WTC11 (cell line): ENCODE measurements around the gene HBG1. TPM values are rescaled to one million over a fixed set of nuclear protein-coding genes. Genes with fewer than 3 reads are reported as not detected.

Source experiments
- ATAC-seq: fragments of 200-7000 bp; cut with Tn5 transposase; 2 replicates; pipeline ENCODE4 v1.10.0; 2021; ENCODE audit warnings: mild to moderate bottlenecking, moderate library complexity
- CTCF ChIA-PET: fragments of 300-600 bp; sonication (Branson Sonifier 250); formaldehyde crosslinking; loops from one replicate; lab custom pipeline; 2021; ENCODE audit warnings: antibody characterized with exemption; lab: Charles Lee
- POLR2A ChIA-PET: fragments of 350-600 bp; sonication (Branson Sonifier 250); formaldehyde crosslinking; loops from one replicate; lab custom pipeline; 2021; ENCODE audit warnings: antibody characterized with exemption; lab: Charles Lee
- DNase-seq: peaks from one replicate; pipeline ENCODE4 v3.0.0; 2021; ENCODE audit warnings: low spot score
- H3K27ac Mint-ChIP-seq: 2 replicates; pipeline ENCODE4 v1.8.0; 2021; ENCODE audit warnings: mixed read lengths
- H3K27me3 Mint-ChIP-seq: 2 replicates; pipeline ENCODE4 v1.8.0; 2021; ENCODE audit warnings: low read depth, mild to moderate bottlenecking, moderate library complexity, mixed read lengths
- H3K36me3 Mint-ChIP-seq: 2 replicates; pipeline ENCODE4 v1.8.0; 2021; ENCODE audit warnings: mixed read lengths
- H3K4me1 Mint-ChIP-seq: 2 replicates; pipeline ENCODE4 v1.8.0; 2022; ENCODE audit warnings: mixed read lengths
- H3K4me3 Mint-ChIP-seq: 2 replicates; pipeline ENCODE4 v1.8.0; 2021; ENCODE audit warnings: mild to moderate bottlenecking, moderate library complexity, mixed read lengths
- H3K9me3 Mint-ChIP-seq: 2 replicates; pipeline ENCODE4 v1.8.0; 2021; ENCODE audit warnings: mixed read lengths
- AFF4 ChIP-seq: sonication (generic); formaldehyde crosslinking; IDR thresholded peaks from 2 replicates; pipeline ENCODE4 v1.8.1; 2023; ENCODE audit warnings: mild to moderate bottlenecking, missing genetic modification reagents, borderline replicate concordance
- EMX1 ChIP-seq: fragments of 250-450 bp; sonication (Bioruptor Pico); IDR thresholded peaks from 2 replicates; pipeline ENCODE4 v1.8.0; 2021; ENCODE audit warnings: mild to moderate bottlenecking
- ETV6 ChIP-seq: sonication (generic); formaldehyde crosslinking; IDR thresholded peaks from 2 replicates; pipeline ENCODE4 v1.8.1; 2022; ENCODE audit warnings: mild to moderate bottlenecking, missing genetic modification reagents
- IRF1 ChIP-seq: sonication (generic); formaldehyde crosslinking; IDR thresholded peaks from 2 replicates; pipeline ENCODE4 v1.8.0; 2023; ENCODE audit warnings: missing genetic modification reagents
- IRF2 ChIP-seq: sonication (generic); formaldehyde crosslinking; IDR thresholded peaks from 2 replicates; pipeline ENCODE4 v1.8.0; 2022; ENCODE audit warnings: low read depth, missing genetic modification reagents, borderline replicate concordance
- JUN ChIP-seq: sonication (generic); formaldehyde crosslinking; IDR thresholded peaks from 2 replicates; pipeline ENCODE4 v1.8.0; 2023; ENCODE audit warnings: mild to moderate bottlenecking, missing genetic modification reagents
- NFATC4 ChIP-seq: fragments of 250-450 bp; sonication (Bioruptor Pico); IDR thresholded peaks from 2 replicates; pipeline ENCODE4 v1.9.0; 2021; ENCODE audit warnings: mild to moderate bottlenecking
- NR3C1 ChIP-seq: sonication (generic); formaldehyde crosslinking; conservative IDR thresholded peaks from 2 replicates; pipeline ENCODE4 v1.8.1; 2023; ENCODE audit warnings: low read depth, mild to moderate bottlenecking, missing genetic modification reagents
- RELA ChIP-seq: sonication (generic); formaldehyde crosslinking; IDR thresholded peaks from 2 replicates; pipeline ENCODE4 v1.8.1; 2022; ENCODE audit warnings: missing genetic modification reagents, mild to moderate bottlenecking, borderline replicate concordance
- SOX15 ChIP-seq: fragments of 250-450 bp; sonication (Bioruptor Pico); IDR thresholded peaks from 2 replicates; pipeline ENCODE4 v1.9.0; 2021; ENCODE audit warnings: mild to moderate bottlenecking
- TEAD1 ChIP-seq: sonication (generic); formaldehyde crosslinking; IDR thresholded peaks from 2 replicates; pipeline ENCODE4 v1.8.0; 2022; ENCODE audit warnings: mild to moderate bottlenecking, missing genetic modification reagents
- ZBTB43 ChIP-seq: sonication (generic); formaldehyde crosslinking; IDR thresholded peaks from 2 replicates; pipeline ENCODE4 v1.8.1; 2023; ENCODE audit warnings: mild to moderate bottlenecking, missing genetic modification reagents
- ZNF281 ChIP-seq: sonication (generic); formaldehyde crosslinking; IDR thresholded peaks from 2 replicates; pipeline ENCODE4 v1.8.0; 2023; ENCODE audit warnings: mild to moderate bottlenecking, missing genetic modification reagents
- ZSCAN18 ChIP-seq: fragments of 250-450 bp; sonication (Bioruptor Pico); IDR thresholded peaks from 2 replicates; pipeline ENCODE4 v2.1.2; 2022; ENCODE audit warnings: mild to moderate bottlenecking, moderate library complexity
- total RNA-seq: library from RNA; stranded (reverse); gene quantifications from 3 replicates; pipeline ENCODE4 v1.2.3, GENCODE V29; 2021
- TF ChIP-seq, protein P1 (sequence below): fragments of 250-450 bp; sonication (Bioruptor Pico); IDR thresholded peaks from 2 replicates; pipeline ENCODE4 v1.9.0; 2021; ENCODE audit warnings: mild to moderate bottlenecking
- TF ChIP-seq, protein P2 (sequence below): sonication (generic); formaldehyde crosslinking; IDR thresholded peaks from 2 replicates; pipeline ENCODE4 v1.8.0; 2022; ENCODE audit warnings: mild to moderate bottlenecking, missing genetic modification reagents
- TF ChIP-seq, protein P3 (sequence below): sonication (generic); formaldehyde crosslinking; IDR thresholded peaks from 2 replicates; pipeline ENCODE4 v1.8.1; 2022; ENCODE audit warnings: low read depth, mild to moderate bottlenecking, moderate library complexity, missing genetic modification reagents, borderline replicate concordance

HBG1 gene
- total RNA-seq, 1 experiment from 2014 or later: 3.4 TPM

DNA sequence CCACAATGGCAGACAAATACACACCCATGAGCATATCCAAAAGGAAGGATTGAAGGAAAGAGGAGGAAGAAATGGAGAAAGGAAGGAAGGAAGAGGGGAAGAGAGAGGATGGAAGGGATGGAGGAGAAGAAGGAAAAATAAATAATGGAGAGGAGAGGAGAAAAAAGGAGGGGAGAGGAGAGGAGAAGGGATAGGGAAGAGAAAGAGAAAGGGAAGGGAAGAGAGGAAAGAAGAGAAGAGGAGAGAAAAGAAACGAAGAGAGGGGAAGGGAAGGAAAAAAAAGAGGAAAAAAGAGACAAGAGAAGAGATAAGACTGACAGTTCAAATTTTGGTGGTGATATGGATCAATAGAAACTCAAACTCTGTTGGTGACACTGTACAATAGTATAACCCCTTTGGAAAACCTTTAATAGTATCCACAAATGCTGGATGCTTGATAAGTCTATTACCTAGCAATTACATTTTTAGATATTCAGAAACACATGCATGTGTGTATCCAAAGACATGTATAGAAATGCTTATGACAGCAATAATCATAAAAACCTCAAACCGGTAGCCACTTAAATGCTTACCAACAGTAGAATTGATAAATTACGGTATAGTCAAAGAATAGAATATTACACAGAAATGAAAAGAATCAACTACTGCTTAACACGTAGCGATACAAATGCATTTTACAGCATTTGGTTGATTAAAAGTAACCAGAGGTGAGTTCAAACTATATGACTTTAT is 14.1 kb downstream of the HBG1 start:
- TF ChIP-seq TEAD1 (no peak), JUN (no peak), ZNF281 (CRISPR knock-in tag) (no peak), EMX1 (CRISPR knock-in tag) (no peak), AFF4 (no peak), ZBTB43 (CRISPR knock-in tag) (no peak), ZSCAN18 (CRISPR knock-in tag) (no peak), NR3C1 (no peak)
- TF ChIP-seq, protein P1, sequence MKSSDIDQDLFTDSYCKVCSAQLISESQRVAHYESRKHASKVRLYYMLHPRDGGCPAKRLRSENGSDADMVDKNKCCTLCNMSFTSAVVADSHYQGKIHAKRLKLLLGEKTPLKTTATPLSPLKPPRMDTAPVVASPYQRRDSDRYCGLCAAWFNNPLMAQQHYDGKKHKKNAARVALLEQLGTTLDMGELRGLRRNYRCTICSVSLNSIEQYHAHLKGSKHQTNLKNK (CRISPR knock-in tag): no peak
- TF ChIP-seq, protein P2, sequence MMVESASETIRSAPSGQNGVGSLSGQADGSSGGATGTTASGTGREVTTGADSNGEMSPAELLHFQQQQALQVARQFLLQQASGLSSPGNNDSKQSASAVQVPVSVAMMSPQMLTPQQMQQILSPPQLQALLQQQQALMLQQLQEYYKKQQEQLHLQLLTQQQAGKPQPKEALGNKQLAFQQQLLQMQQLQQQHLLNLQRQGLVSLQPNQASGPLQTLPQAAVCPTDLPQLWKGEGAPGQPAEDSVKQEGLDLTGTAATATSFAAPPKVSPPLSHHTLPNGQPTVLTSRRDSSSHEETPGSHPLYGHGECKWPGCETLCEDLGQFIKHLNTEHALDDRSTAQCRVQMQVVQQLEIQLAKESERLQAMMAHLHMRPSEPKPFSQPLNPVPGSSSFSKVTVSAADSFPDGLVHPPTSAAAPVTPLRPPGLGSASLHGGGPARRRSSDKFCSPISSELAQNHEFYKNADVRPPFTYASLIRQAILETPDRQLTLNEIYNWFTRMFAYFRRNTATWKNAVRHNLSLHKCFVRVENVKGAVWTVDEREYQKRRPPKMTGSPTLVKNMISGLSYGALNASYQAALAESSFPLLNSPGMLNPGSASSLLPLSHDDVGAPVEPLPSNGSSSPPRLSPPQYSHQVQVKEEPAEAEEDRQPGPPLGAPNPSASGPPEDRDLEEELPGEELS (CRISPR knock-in tag): no peak
- TF ChIP-seq, all 79 proteins: peak for 0
- POLR2A ChIA-PET: no interaction called here
- Mint-ChIP-seq H3K9me3 (no peaks in the 10 kb centered on the region), H3K36me3 (no peaks in the 10 kb centered on the region), H3K27ac (no peak overlapping the region), H3K27me3 (no peaks in the 10 kb centered on the region; the same call in 1 of the 2 replicates), H3K4me3 (no peak overlapping the region), H3K4me1 (no peaks in the 10 kb centered on the region)
- ATAC-seq: no peak
- CTCF ChIA-PET: no interaction called here
- DNase-seq: no peak

DNA sequence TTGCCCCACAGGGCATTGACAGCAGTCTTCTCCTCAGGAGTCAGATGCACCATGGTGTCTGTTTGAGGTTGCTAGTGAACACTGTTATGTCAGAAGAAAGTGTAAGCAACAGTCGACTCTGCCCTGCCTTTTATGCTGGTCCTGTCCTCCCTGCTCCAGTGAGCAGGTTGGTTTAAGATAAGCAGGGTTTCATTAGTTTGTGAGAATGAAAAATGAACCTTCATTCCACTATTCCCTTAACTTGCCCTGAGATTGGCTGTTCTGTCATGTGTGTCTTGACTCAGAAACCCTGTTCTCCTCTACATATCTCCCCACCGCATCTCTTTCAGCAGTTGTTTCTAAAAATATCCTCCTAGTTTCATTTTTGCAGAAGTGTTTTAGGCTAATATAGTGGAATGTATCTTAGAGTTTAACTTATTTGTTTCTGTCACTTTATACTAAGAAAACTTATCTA is 15.2 kb downstream of the HBG1 start, which contains the start of gene HBD:
TSS of gene HBD (minus strand) at position 103 of the 454 bp plus-strand sequence. CDS start at position 53, 50 bp downstream.
- DNase-seq (no peak), ATAC-seq (no peak)
- Mint-ChIP-seq H3K4me1 (no peaks in the 10 kb centered on the region), H3K36me3 (no peaks in the 10 kb centered on the region), H3K27ac (no peak within 1 kb of the TSS), H3K4me3 (no peak within 1 kb of the TSS), H3K9me3 (no peaks in the 10 kb centered on the region), H3K27me3 (no peaks in the 10 kb centered on the region; the same call in 1 of the 2 replicates)
- CTCF ChIA-PET: no interaction called here
- POLR2A ChIA-PET: no interaction called here
- TF ChIP-seq NFATC4 (CRISPR knock-in tag) (no peak), SOX15 (CRISPR knock-in tag) (no peak), ETV6 (no peak), RELA (no peak), IRF1 (CRISPR knock-in tag) (no peak), IRF2 (CRISPR knock-in tag) (no peak), JUN (no peak)
- TF ChIP-seq, protein P3, sequence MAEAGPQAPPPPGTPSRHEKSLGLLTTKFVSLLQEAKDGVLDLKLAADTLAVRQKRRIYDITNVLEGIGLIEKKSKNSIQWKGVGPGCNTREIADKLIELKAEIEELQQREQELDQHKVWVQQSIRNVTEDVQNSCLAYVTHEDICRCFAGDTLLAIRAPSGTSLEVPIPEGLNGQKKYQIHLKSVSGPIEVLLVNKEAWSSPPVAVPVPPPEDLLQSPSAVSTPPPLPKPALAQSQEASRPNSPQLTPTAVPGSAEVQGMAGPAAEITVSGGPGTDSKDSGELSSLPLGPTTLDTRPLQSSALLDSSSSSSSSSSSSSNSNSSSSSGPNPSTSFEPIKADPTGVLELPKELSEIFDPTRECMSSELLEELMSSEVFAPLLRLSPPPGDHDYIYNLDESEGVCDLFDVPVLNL: no peak
